GM21528 (cell line): ENCODE measurements around the gene PTGES2.
"Not testable (repeated sequence)": the region's sequence is repeated elsewhere in the genome, so short reads cannot be mapped to it uniquely, and the experiment has no call there.

Source experiments
- ATAC-seq: cut with Tn5 transposase; IDR thresholded peaks from one replicate; pipeline ENCODE4 v1.9.1; 2021; ENCODE audit warnings: mild to moderate bottlenecking, moderate library complexity; ENCODE audit not compliant: unreplicated experiment, low FRiP score

PTGES2 gene

GRCh38 chr9:128139621-128140020, 12.1 kb upstream of the PTGES2 start:
- ATAC-seq: no peak

- no peak for ATAC-seq
These were observed 10.5 kb upstream of the PTGES2 start for GRCh38 chr9:128138001-128138400.

GRCh38 chr9:128136816-128137793, 9.6 kb upstream of the PTGES2 start:
- no peak for ATAC-seq

GRCh38 chr9:128135561-128135960, 8.0 kb upstream of the PTGES2 start:
- not testable (repeated sequence) for ATAC-seq

GRCh38 chr9:128132139-128132538, 4.6 kb upstream of the PTGES2 start:
- ATAC-seq: not testable (repeated sequence)

- not testable (repeated sequence) for ATAC-seq
These were observed 3.8 kb upstream of the PTGES2 start for GRCh38 chr9:128131346-128131745.

GRCh38 chr9:128130651-128131050, 3.1 kb upstream of the PTGES2 start:
- ATAC-seq: not testable (repeated sequence)

- not testable (repeated sequence) for ATAC-seq
These were observed 2.6 kb upstream of the PTGES2 start for GRCh38 chr9:128129976-128130590.

GRCh38 chr9:128128836-128129590, 1.5 kb upstream of the PTGES2 start:
- no peak for ATAC-seq

- ATAC-seq: peak; percentile 68
These were observed 684 bp upstream of the PTGES2 start for GRCh38 chr9:128127990-128128835.

- ATAC-seq: no peak
These were observed 1.8 kb downstream of the PTGES2 start for GRCh38 chr9:128125580-128126354.

- ATAC-seq: no peak
These were observed 2.5 kb downstream of the PTGES2 start for GRCh38 chr9:128124873-128125579.

- no peak for ATAC-seq
These were observed 3.1 kb downstream of the PTGES2 start for GRCh38 chr9:128124451-128124850.

- ATAC-seq: no peak
These were observed 4.0 kb downstream of the PTGES2 start for GRCh38 chr9:128123451-128124080.

GRCh38 chr9:128122809-128123175, 4.7 kb downstream of the PTGES2 start:
- ATAC-seq: no peak

- ATAC-seq: no peak
These were observed 5.4 kb downstream of the PTGES2 start for GRCh38 chr9:128121924-128122808.

- no peak for ATAC-seq
These were observed 6.1 kb downstream of the PTGES2 start for GRCh38 chr9:128121466-128121810.
